DND-41 (cell line): ENCODE results near the gene TNFRSF8.

Experiments
- EZH2 ChIP-seq: IDR thresholded peaks from 3 replicates; pipeline ENCODE4 v1.6.1; 2012; ENCODE audit warnings: borderline replicate concordance, low read depth, mild to moderate bottlenecking, moderate library complexity, low read length, inconsistent platforms; ENCODE audit not compliant: severe bottlenecking
- TF ChIP-seq, protein P1 (sequence below): IDR thresholded peaks from 2 replicates; pipeline ENCODE4 v1.5.1; 2012; ENCODE audit warnings: borderline replicate concordance, low read length, moderate library complexity, mild to moderate bottlenecking; ENCODE audit not compliant: poor library complexity, severe bottlenecking; ENCODE audit errors: extremely low read depth

DNA sequence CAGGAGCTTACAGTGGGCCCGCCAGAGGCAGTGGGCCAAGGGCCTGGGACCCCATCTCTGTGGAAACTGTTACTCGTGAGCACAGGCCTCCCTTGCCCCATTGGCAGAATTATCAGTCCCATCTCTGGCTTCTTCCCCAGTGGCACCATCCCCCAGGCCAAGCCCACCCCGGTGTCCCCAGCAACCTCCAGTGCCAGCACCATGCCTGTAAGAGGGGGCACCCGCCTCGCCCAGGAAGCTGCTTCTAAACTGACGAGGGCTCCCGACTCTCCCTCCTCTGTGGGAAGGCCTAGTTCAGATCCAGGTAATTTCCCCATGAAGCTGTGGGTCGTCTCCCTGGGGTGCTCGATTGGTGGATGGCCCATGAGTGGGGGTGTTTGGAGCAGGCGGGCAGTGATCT is 46.8 kb downstream of the TNFRSF8 start:
- TF ChIP-seq, protein P1, sequence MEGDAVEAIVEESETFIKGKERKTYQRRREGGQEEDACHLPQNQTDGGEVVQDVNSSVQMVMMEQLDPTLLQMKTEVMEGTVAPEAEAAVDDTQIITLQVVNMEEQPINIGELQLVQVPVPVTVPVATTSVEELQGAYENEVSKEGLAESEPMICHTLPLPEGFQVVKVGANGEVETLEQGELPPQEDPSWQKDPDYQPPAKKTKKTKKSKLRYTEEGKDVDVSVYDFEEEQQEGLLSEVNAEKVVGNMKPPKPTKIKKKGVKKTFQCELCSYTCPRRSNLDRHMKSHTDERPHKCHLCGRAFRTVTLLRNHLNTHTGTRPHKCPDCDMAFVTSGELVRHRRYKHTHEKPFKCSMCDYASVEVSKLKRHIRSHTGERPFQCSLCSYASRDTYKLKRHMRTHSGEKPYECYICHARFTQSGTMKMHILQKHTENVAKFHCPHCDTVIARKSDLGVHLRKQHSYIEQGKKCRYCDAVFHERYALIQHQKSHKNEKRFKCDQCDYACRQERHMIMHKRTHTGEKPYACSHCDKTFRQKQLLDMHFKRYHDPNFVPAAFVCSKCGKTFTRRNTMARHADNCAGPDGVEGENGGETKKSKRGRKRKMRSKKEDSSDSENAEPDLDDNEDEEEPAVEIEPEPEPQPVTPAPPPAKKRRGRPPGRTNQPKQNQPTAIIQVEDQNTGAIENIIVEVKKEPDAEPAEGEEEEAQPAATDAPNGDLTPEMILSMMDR: no peak
- no peak for TF ChIP-seq EZH2
